Measurements from ENCODE around the gene TACR1. TPM values are rescaled to one million over a fixed set of nuclear protein-coding genes. Genes with fewer than 3 reads are reported as not detected.

The TACR1 gene
- total and polyA plus RNA-seq, 2 of the 8 experiments (the other 6 are each of a cell fraction or from before 2014, with no cell fraction given), result 0.09 to 0.37 TPM

DNA sequence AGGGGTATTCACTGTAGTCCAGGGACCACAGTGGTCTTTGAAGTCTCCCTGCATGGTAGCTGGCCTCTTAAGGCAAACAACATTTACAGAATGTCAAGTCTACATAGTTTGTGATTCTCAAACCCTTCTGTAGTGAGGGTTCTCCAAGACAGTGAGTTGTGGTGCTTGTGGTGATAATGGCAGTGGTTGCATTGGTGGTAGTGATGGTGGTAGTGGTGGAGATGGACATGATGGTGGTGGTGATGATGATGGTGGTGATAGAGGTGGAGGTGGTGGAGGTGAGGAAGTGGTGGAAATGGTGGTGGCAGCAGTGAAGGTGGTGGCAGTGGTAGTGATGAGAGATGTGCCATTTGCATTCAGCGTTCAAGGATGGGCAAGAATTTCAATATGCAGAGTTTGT, 104.9 kb downstream of the TACR1 start:
- no peak overlapping the region for H2BK120ac ChIP-seq (replicated peaks; ENCODE audit: low read depth, low read length)
- H3K23ac ChIP-seq (ENCODE audit: insufficient read length), result no peak overlapping the region
- H2AK5ac ChIP-seq (ENCODE audit: low read depth, low read length), result no peak overlapping the region
- no peaks in the 10 kb centered on the region; a peak in 1 of 7 replicates for H3K27me3 ChIP-seq (replicated peaks in 1 of 4; ENCODE audit: control insufficient read depth in 3 of 4, extremely low read depth in 1 of 4, insufficient read depth in 3 of 4, low read length in 3 of 4)
- no peak overlapping the region for H4K5ac ChIP-seq (ENCODE audit: insufficient read length, low read depth, low read length)
- DNase-seq (ENCODE audit: low read depth in 1 of 2, low spot score in 2 of 2) (no peak), FAIRE-seq (no peak)
- no peak overlapping the region for H4K8ac ChIP-seq (ENCODE audit: extremely low read depth, insufficient read depth, low read length)
- no peak overlapping the region for H2BK20ac ChIP-seq (ENCODE audit: low read length)
- H2BK5ac ChIP-seq (ENCODE audit: low read depth, low read length), result no peak overlapping the region
- H3K23me2 ChIP-seq (ENCODE audit: low read depth, low read length), result peaks cover 3% of the 10 kb centered on the region; the same call in 1 of the 2 replicates
- no peaks in the 10 kb centered on the region for H3K36me3 ChIP-seq (ENCODE audit: control insufficient read depth in 2 of 4, insufficient read depth in 4 of 4, low read length in 3 of 4)
- no peaks in the 10 kb centered on the region for H3K9me3 ChIP-seq (ENCODE audit: insufficient read depth in 2 of 2, low read depth in 1 of 2, low read length in 1 of 2)
- H4K91ac ChIP-seq (replicated peaks; ENCODE audit: insufficient read length, low read length), result no peak overlapping the region
- H3K9ac ChIP-seq (replicated peaks in 1 of 4; ENCODE audit: extremely low read depth in 1 of 4, low read depth in 3 of 4, low read length in 3 of 4), result no peak overlapping the region
- H3K79me2 ChIP-seq (ENCODE audit: control insufficient read depth in 1 of 2, insufficient read depth in 2 of 2, low read length in 2 of 2), result no peaks in the 10 kb centered on the region
- H3K14ac ChIP-seq (ENCODE audit: insufficient read length), result no peak overlapping the region
- no peak overlapping the region for H3K18ac ChIP-seq (ENCODE audit: extremely low read depth, low read length)
- H4K20me1 ChIP-seq (replicated peaks in 1 of 2; ENCODE audit: control insufficient read depth in 1 of 2, insufficient read depth in 2 of 2, low read length in 2 of 2), result peaks cover 0 to 2% of the 10 kb centered on the region in 2 experiments
- no peak overlapping the region for H3K56ac ChIP-seq (replicated peaks; ENCODE audit: insufficient read length, low read depth, low read length)
- H3K79me1 ChIP-seq (ENCODE audit: low read depth, low read length), result no peaks in the 10 kb centered on the region
- H3K4ac ChIP-seq (replicated peaks; ENCODE audit: insufficient read length, low read depth, low read length), result no peak overlapping the region
- no peak overlapping the region for H3K4me2 ChIP-seq (ENCODE audit: insufficient read depth in 1 of 2, low read depth in 2 of 2, low read length in 2 of 2)
- no peak overlapping the region for H3K4me3 ChIP-seq (ENCODE audit: extremely low read depth in 1 of 4, insufficient read depth in 2 of 4, low read depth in 3 of 4, low read length in 4 of 4)
- no peak overlapping the region for H2BK12ac ChIP-seq (ENCODE audit: low read depth, low read length)
- H2BK15ac ChIP-seq (ENCODE audit: low read length), result no peak overlapping the region
- ChIA-PET POLR2A (ENCODE audit: partially characterized antibody) (no interaction called here), CTCF (ENCODE audit: partially characterized antibody) (interaction anchor here (0.7 to 2.0 kb wide), 5 partner anchors 30 to 434 kb away, joined by 3 to 7 read pairs (median 3); no protein-coding TSS in a partner anchor)
- no peaks in the 10 kb centered on the region for H3K4me1 ChIP-seq (replicated peaks in 1 of 4; ENCODE audit: control insufficient read depth in 3 of 4, insufficient read depth in 4 of 4, low read length in 3 of 4)
- 90% methylated on average over 1 of the region's 1 CpG; no CpG with 5 or more reads in 1 of the 2 experiments for WGBS, 2 experiments (ENCODE audit: extremely low coverage in 1 of 2, insufficient coverage in 1 of 2, insufficient read length in 1 of 2, insufficient replicate concordance in 2 of 2, low coverage in 1 of 2, low lambda C conversion rate in 2 of 2, missing lambda C conversion rate in 1 of 2)
- no peak overlapping the region for H3K27ac ChIP-seq (ENCODE audit: low read depth, low read length)
- H2AFZ ChIP-seq (ENCODE audit: low read length), result no peak overlapping the region
- TF ChIP-seq ASH2L (IDR thresholded peaks at IDR 0.05; ENCODE audit: low read length), result no peak

All from H1 (cell line).